ENCODE measurements around the gene CD1B. TPM values are rescaled to one million over a fixed set of nuclear protein-coding genes. Genes with fewer than 3 reads are reported as not detected.

CD1B gene
- not detected in 2 replicates for total RNA-seq

GRCh38 chr1:158331481-158332150 lies at the start of gene CD1B:
Gene CD1B (minus strand): TSS chr1:158331531. CDS start chr1:158331423, 108 bp downstream.

GRCh38 chr1:158353303-158354075 lies 22.2 kb upstream of the CD1B start, which contains the start of gene CD1E:
Gene CD1E (plus strand): TSS chr1:158353894. CDS start chr1:158353989, 95 bp downstream.

GRCh38 chr1:158289811-158290210 lies 41.5 kb downstream of the CD1B start, which contains the start of gene CD1C:
Gene CD1C (plus strand): TSS chr1:158289923. CDS start chr1:158290065, 142 bp downstream.

Other genes starting within 250 kb of the CD1B start
- 0.09 TPM in 1 of 2 replicates, not detected in the other for gene CD1D, start 150.6 kb downstream of the CD1B start, total RNA-seq
- gene CD1A, start 77.1 kb downstream of the CD1B start, total RNA-seq, result not detected in 2 replicates
- gene CD1C, start 41.6 kb downstream of the CD1B start, total RNA-seq, result not detected in 2 replicates
- gene CD1E, start 22.4 kb upstream of the CD1B start, total RNA-seq, result not detected in 2 replicates
- not detected in 2 replicates for gene OR10T2, start 67.9 kb upstream of the CD1B start, total RNA-seq
- not detected in 2 replicates for gene OR10K2, start 94.7 kb upstream of the CD1B start, total RNA-seq
- gene OR10K1, start 130.3 kb upstream of the CD1B start, total RNA-seq, result not detected in 2 replicates
- not detected in 2 replicates for gene OR10R2, start 140.7 kb upstream of the CD1B start, total RNA-seq
- gene OR6Y1, start 222.9 kb upstream of the CD1B start, total RNA-seq, result not detected in 2 replicates
- not detected in 2 replicates for gene OR6P1, start 239.0 kb upstream of the CD1B start, total RNA-seq
- not detected in 2 replicates for gene OR10X1, start 248.4 kb upstream of the CD1B start, total RNA-seq